Measurements from ENCODE around the gene ZNF878. TPM values are rescaled to one million over a fixed set of nuclear protein-coding genes. Genes with fewer than 3 reads are reported as not detected.
A peak's percentile ranks its signal among the peaks of the same experiment; 100 is the strongest.
"Not testable (repeated sequence)": the region's sequence is repeated elsewhere in the genome, so short reads cannot be mapped to it uniquely, and the experiment has no call there.

Gene ZNF878
- total RNA-seq, 2 donors from 2014 or later = 1.6 to 3.7 TPM

- Histone ChIP-seq H3K36me3 (ENCODE audit: control insufficient read depth, insufficient read depth, low read length) (peaks cover 17% of the 10 kb centered on the region), H3K9me3 (ENCODE audit: control insufficient read depth, low read length) (peaks cover 29% of the 10 kb centered on the region), H3K4me1 (ENCODE audit: control insufficient read depth, insufficient read depth, low read length) (no peaks in the 10 kb centered on the region), H3K9ac (ENCODE audit: extremely low read depth, low read length, poor library complexity, severe bottlenecking) (no peak overlapping the region), H3K4me3 (ENCODE audit: low read length) (no peak overlapping the region), H3K27me3 (ENCODE audit: control insufficient read depth, insufficient read depth, low read length, poor library complexity, severe bottlenecking) (no peaks in the 10 kb centered on the region), H3K27ac (ENCODE audit: low read depth, low read length) (no peak overlapping the region)
- peak; percentile 84 for DNase-seq
- Mint-ChIP-seq H3K27ac (no peak overlapping the region), H3K9me3 (peaks cover 43% of the 10 kb centered on the region), H3K4me1 (peaks cover 2% of the 10 kb centered on the region), H3K27me3 (ENCODE audit: insufficient read depth) (peaks cover 2% of the 10 kb centered on the region), H3K36me3 (ENCODE audit: low read depth) (peaks cover 20% of the 10 kb centered on the region), H3K4me3 (no peak overlapping the region)
- WGBS, 2 experiments (ENCODE audit: insufficient coverage in 1 of 2, insufficient read length in 1 of 2) = 76 to 83% methylated on average over 1 to 5 of the region's 5 CpGs
- TF ChIP-seq CTCF (conservative IDR thresholded peaks at IDR 0.05) = peak; percentile 79
Measured at GRCh38 chr19:12090807-12091206, 38.0 kb upstream of the ZNF878 start.

- H3K4me3 Mint-ChIP-seq = no peak overlapping the region
- H3K4me1 ChIP-seq (ENCODE audit: control insufficient read depth, insufficient read depth, low read length) = no peaks in the 10 kb centered on the region
- H3K27ac ChIP-seq (ENCODE audit: low read depth, low read length) = no peak overlapping the region
- no peak overlapping the region for H3K9ac ChIP-seq (ENCODE audit: extremely low read depth, low read length, poor library complexity, severe bottlenecking)
- no peak overlapping the region for H3K4me3 ChIP-seq (ENCODE audit: low read length)
- H3K27me3 Mint-ChIP-seq (ENCODE audit: insufficient read depth) = peaks cover 2% of the 10 kb centered on the region
- peaks cover 54% of the 10 kb centered on the region for H3K9me3 Mint-ChIP-seq
- H3K36me3 Mint-ChIP-seq (ENCODE audit: low read depth) = peaks cover 30% of the 10 kb centered on the region
- no peaks in the 10 kb centered on the region for H3K27me3 ChIP-seq (ENCODE audit: control insufficient read depth, insufficient read depth, low read length, poor library complexity, severe bottlenecking)
- no peaks in the 10 kb centered on the region for H3K4me1 Mint-ChIP-seq
- H3K9me3 ChIP-seq (ENCODE audit: control insufficient read depth, low read length) = peaks cover 41% of the 10 kb centered on the region
- WGBS, 2 experiments (ENCODE audit: insufficient coverage in 1 of 2, insufficient read length in 1 of 2) = 91 to 94% methylated on average over 4 to 5 of the region's 5 CpGs
- no peak overlapping the region for H3K27ac Mint-ChIP-seq
- peaks cover 14% of the 10 kb centered on the region for H3K36me3 ChIP-seq (ENCODE audit: control insufficient read depth, insufficient read depth, low read length)
- no peak for TF ChIP-seq CTCF (conservative IDR thresholded peaks at IDR 0.05)
- DNase-seq = no peak
Measured at GRCh38 chr19:12085074-12085818, 32.5 kb upstream of the ZNF878 start.

GRCh38 chr19:12083336-12083735 lies 30.6 kb upstream of the ZNF878 start:
- H3K9me3 ChIP-seq (ENCODE audit: control insufficient read depth, low read length) = peaks cover 60% of the 10 kb centered on the region
- peaks cover 72% of the 10 kb centered on the region for H3K9me3 Mint-ChIP-seq
- 95 to 100% methylated on average over 4 to 6 of the region's 6 CpGs for WGBS, 2 experiments (ENCODE audit: insufficient coverage in 1 of 2, insufficient read length in 1 of 2)
- H3K4me3 Mint-ChIP-seq; H3K9ac ChIP-seq (ENCODE audit: extremely low read depth, low read length, poor library complexity, severe bottlenecking); H3K4me1 ChIP-seq (ENCODE audit: control insufficient read depth, insufficient read depth, low read length); H3K27ac ChIP-seq (ENCODE audit: low read depth, low read length); H3K27me3 Mint-ChIP-seq (ENCODE audit: insufficient read depth); H3K4me1 Mint-ChIP-seq; H3K27ac Mint-ChIP-seq; DNase-seq; H3K27me3 ChIP-seq (ENCODE audit: control insufficient read depth, insufficient read depth, low read length, poor library complexity, severe bottlenecking); H3K4me3 ChIP-seq (ENCODE audit: low read length): not testable (repeated sequence)
- peaks cover 43% of the 10 kb centered on the region for H3K36me3 Mint-ChIP-seq (ENCODE audit: low read depth)
- peaks cover 27% of the 10 kb centered on the region for H3K36me3 ChIP-seq (ENCODE audit: control insufficient read depth, insufficient read depth, low read length)
